ENCODE results near the gene TMTC2. TPM values are rescaled to one million over a fixed set of nuclear protein-coding genes. Genes with fewer than 3 reads are reported as not detected.

Gene TMTC2
- total RNA-seq, 2 experiments from 2014 or later: 2.4 to 2.5 TPM

DNA sequence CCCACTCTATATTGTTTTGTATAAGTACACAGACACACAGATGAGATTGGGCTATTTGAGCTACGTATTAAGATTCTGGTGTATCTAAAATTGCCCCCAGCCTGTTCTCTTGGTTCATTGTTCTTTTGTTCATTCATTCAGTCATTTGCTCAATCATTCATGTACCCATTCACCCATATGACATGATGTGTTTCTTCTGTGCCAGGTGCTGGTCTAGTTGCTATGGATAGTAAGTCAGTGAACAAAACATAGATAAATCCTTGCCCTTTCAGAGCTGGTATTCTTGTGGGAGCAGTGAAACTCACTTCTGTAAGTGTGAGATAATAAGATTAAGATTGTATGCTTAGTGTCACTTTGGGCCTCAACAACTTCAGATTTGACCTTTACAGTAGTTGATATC is 191.3 kb downstream of the TMTC2 start:
- no peaks in the 10 kb centered on the region for H3K9me3 Mint-ChIP-seq (ENCODE audit: low read depth)
- ChIA-PET POLR2A (no interaction called here), CTCF (no interaction called here)
- H3K27ac Mint-ChIP-seq: no peak overlapping the region
- intact Hi-C loops (cut with DNase I, micrococcal nuclease): no loop called here
- no peak for DNase-seq
- H3K36me3 Mint-ChIP-seq (ENCODE audit: low read depth): no peaks in the 10 kb centered on the region
- H3K4me3 Mint-ChIP-seq: no peak overlapping the region
- H3K27me3 Mint-ChIP-seq: no peaks in the 10 kb centered on the region
- no peak for ATAC-seq
- H3K4me1 Mint-ChIP-seq: no peaks in the 10 kb centered on the region

- H3K27me3 Mint-ChIP-seq: no peaks in the 10 kb centered on the region
- DNase-seq: no peak
- no peaks in the 10 kb centered on the region for H3K4me1 Mint-ChIP-seq
- no peak overlapping the region for H3K4me3 Mint-ChIP-seq
- CTCF ChIA-PET: no interaction called here
- no peak overlapping the region for H3K27ac Mint-ChIP-seq
- POLR2A ChIA-PET: no interaction called here
- no peaks in the 10 kb centered on the region for H3K36me3 Mint-ChIP-seq (ENCODE audit: low read depth)
- intact Hi-C loops (cut with DNase I, micrococcal nuclease): no loop called here
- no peak for ATAC-seq
- no peaks in the 10 kb centered on the region for H3K9me3 Mint-ChIP-seq (ENCODE audit: low read depth)
These were observed 193.8 kb downstream of the TMTC2 start for GRCh38 chr12:82880442-82880901.

DNA sequence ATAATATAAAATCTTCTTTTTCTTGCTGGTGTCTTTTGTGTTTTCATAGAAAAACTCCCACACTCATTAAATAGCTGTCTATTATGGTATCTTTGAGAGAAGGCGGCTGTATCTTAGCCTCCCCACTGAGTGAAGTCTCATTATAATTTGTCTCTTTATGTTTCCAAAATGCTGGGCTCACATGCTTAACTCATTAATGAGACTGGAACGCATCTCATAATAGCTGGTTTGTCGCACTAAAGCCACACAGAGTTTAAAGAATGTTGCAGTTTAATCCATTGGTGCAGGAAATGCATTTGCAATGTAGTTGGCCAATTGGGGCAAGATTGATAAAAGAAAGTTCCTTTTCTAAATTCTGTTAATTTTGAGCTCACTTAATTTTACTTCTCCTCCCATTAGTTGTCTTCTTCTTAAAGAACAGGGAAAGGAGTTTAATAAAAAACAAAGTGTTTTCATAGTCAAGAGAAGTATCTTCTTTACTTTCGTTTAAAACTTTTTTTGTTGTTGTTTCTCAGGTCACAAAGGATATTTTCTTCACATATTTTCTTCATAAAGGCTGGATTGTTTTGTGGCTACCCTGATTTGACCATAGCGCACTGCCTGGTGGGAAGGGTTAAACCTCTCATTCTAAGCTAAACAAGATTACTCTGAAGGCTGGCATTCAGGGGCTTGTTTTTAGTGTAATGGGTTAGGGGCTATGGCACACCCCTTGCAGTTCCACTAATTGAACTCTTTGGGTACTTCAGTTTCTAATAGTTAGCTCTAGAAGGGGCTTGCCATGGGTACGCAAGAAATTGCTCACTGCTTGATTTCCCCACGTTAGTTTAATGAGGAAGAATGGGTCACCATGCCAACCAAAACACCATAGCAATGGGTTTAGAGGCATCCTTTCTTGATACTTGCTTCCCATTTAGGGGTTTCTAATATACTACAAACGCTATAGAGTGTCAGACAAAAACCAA is 197.0 kb downstream of the TMTC2 start:
- no peaks in the 10 kb centered on the region for H3K27me3 Mint-ChIP-seq
- DNase-seq: no peak
- no peak for ATAC-seq
- ChIA-PET CTCF (no interaction called here), POLR2A (no interaction called here)
- H3K4me1 Mint-ChIP-seq: no peaks in the 10 kb centered on the region
- H3K36me3 Mint-ChIP-seq (ENCODE audit: low read depth): no peaks in the 10 kb centered on the region
- H3K9me3 Mint-ChIP-seq (ENCODE audit: low read depth): no peaks in the 10 kb centered on the region
- H3K4me3 Mint-ChIP-seq: no peak overlapping the region
- no peak overlapping the region for H3K27ac Mint-ChIP-seq
- intact Hi-C loops (cut with DNase I, micrococcal nuclease): no loop called here

GRCh38 chr12:82886671-82887340 is 200.1 kb downstream of the TMTC2 start:
- DNase-seq (no peak), ATAC-seq (no peak)
- Mint-ChIP-seq H3K9me3 (ENCODE audit: low read depth) (no peaks in the 10 kb centered on the region), H3K4me3 (no peak overlapping the region), H3K27ac (no peak overlapping the region), H3K4me1 (no peaks in the 10 kb centered on the region), H3K36me3 (ENCODE audit: low read depth) (no peaks in the 10 kb centered on the region), H3K27me3 (no peaks in the 10 kb centered on the region)
- intact Hi-C loops (cut with DNase I, micrococcal nuclease): no loop called here
- POLR2A ChIA-PET: no interaction called here
- CTCF ChIA-PET: no interaction called here

GRCh38 chr12:82893896-82894295 is 207.2 kb downstream of the TMTC2 start:
- Mint-ChIP-seq H3K9me3 (ENCODE audit: low read depth) (no peaks in the 10 kb centered on the region), H3K36me3 (ENCODE audit: low read depth) (no peaks in the 10 kb centered on the region), H3K4me3 (no peak overlapping the region), H3K4me1 (no peaks in the 10 kb centered on the region), H3K27ac (no peak overlapping the region), H3K27me3 (no peaks in the 10 kb centered on the region)
- DNase-seq: no peak
- CTCF ChIA-PET: no interaction called here
- POLR2A ChIA-PET: no interaction called here
- intact Hi-C loops (cut with DNase I, micrococcal nuclease): no loop called here
- no peak for ATAC-seq

DNA sequence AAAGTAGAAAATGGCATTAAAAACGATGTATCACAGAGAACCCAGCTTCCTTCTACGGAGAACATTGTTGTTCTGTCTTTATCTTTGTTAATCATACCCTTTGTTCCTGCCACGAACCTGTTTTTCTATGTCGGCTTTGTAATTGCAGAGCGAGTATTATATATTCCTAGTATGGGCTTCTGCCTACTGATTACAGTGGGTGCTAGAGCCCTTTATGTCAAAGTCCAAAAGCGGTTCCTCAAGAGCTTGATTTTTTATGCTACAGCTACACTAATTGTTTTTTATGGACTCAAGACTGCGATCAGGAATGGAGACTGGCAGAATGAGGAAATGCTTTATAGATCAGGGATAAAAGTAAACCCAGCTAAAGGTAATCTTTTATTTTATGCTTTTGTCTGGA is 209.6 kb downstream of the TMTC2 start:
- Mint-ChIP-seq H3K36me3 (ENCODE audit: low read depth) (no peaks in the 10 kb centered on the region), H3K27me3 (no peaks in the 10 kb centered on the region), H3K9me3 (ENCODE audit: low read depth) (no peaks in the 10 kb centered on the region), H3K4me3 (no peak overlapping the region), H3K4me1 (no peaks in the 10 kb centered on the region), H3K27ac (no peak overlapping the region)
- ATAC-seq: no peak
- POLR2A ChIA-PET: no interaction called here
- intact Hi-C loops (cut with DNase I, micrococcal nuclease): no loop called here
- DNase-seq: no peak
- CTCF ChIA-PET: no interaction called here

DNA sequence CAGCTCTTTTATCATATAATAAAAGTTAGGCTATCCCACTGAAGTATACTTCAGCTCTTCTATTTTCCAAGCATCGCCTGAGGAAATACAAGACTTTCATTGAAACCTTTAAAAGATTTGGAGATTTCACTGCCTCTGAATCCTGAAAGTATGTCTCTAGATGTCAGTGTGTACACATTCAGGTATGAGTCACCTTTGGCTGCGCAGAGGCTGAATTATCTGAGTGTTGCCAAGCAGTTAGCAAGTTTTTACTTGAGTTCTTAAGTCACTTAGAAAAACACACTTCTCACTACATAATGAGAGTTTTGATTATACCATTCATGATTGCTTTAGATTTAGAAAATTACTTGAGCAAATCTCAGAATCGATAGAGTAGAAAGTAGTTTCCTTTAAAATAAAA is 210.3 kb downstream of the TMTC2 start:
- Mint-ChIP-seq H3K27me3 (no peaks in the 10 kb centered on the region), H3K4me1 (no peaks in the 10 kb centered on the region), H3K27ac (no peak overlapping the region), H3K4me3 (no peak overlapping the region), H3K9me3 (ENCODE audit: low read depth) (no peaks in the 10 kb centered on the region), H3K36me3 (ENCODE audit: low read depth) (no peaks in the 10 kb centered on the region)
- intact Hi-C loops (cut with DNase I, micrococcal nuclease): no loop called here
- ATAC-seq (no peak), DNase-seq (no peak)
- ChIA-PET CTCF (no interaction called here), POLR2A (no interaction called here)

- ChIA-PET POLR2A (no interaction called here), CTCF (no interaction called here)
- intact Hi-C loops (cut with DNase I, micrococcal nuclease): no loop called here
- no peaks in the 10 kb centered on the region for H3K27me3 Mint-ChIP-seq
- H3K36me3 Mint-ChIP-seq (ENCODE audit: low read depth): no peaks in the 10 kb centered on the region
- H3K27ac Mint-ChIP-seq: no peak overlapping the region
- ATAC-seq (no peak), DNase-seq (no peak)
- no peak overlapping the region for H3K4me3 Mint-ChIP-seq
- no peaks in the 10 kb centered on the region for H3K9me3 Mint-ChIP-seq (ENCODE audit: low read depth)
- H3K4me1 Mint-ChIP-seq: no peaks in the 10 kb centered on the region
These were observed 211.7 kb downstream of the TMTC2 start for GRCh38 chr12:82898441-82898840.

- ATAC-seq (no peak), DNase-seq (no peak)
- H3K27ac Mint-ChIP-seq: no peak overlapping the region
- no peaks in the 10 kb centered on the region for H3K4me1 Mint-ChIP-seq
- no peak overlapping the region for H3K4me3 Mint-ChIP-seq
- no peaks in the 10 kb centered on the region for H3K36me3 Mint-ChIP-seq (ENCODE audit: low read depth)
- ChIA-PET CTCF (no interaction called here), POLR2A (no interaction called here)
- H3K27me3 Mint-ChIP-seq: no peaks in the 10 kb centered on the region
- intact Hi-C loops (cut with DNase I, micrococcal nuclease): no loop called here
- no peaks in the 10 kb centered on the region for H3K9me3 Mint-ChIP-seq (ENCODE audit: low read depth)
These were observed 217.6 kb downstream of the TMTC2 start for GRCh38 chr12:82904219-82904790.

- no peaks in the 10 kb centered on the region for H3K9me3 Mint-ChIP-seq (ENCODE audit: low read depth)
- intact Hi-C loops (cut with DNase I, micrococcal nuclease): no loop called here
- no peaks in the 10 kb centered on the region for H3K36me3 Mint-ChIP-seq (ENCODE audit: low read depth)
- ChIA-PET CTCF (no interaction called here), POLR2A (no interaction called here)
- no peaks in the 10 kb centered on the region for H3K4me1 Mint-ChIP-seq
- no peak overlapping the region for H3K27ac Mint-ChIP-seq
- no peak overlapping the region for H3K4me3 Mint-ChIP-seq
- ATAC-seq: no peak
- H3K27me3 Mint-ChIP-seq: no peaks in the 10 kb centered on the region
- DNase-seq: no peak
These were observed 223.7 kb downstream of the TMTC2 start for GRCh38 chr12:82910246-82910893.

- no peaks in the 10 kb centered on the region for H3K36me3 Mint-ChIP-seq (ENCODE audit: low read depth)
- H3K27me3 Mint-ChIP-seq: no peaks in the 10 kb centered on the region
- no peak for ATAC-seq
- no peak for DNase-seq
- intact Hi-C loops (cut with DNase I, micrococcal nuclease): no loop called here
- ChIA-PET POLR2A (no interaction called here), CTCF (no interaction called here)
- no peak overlapping the region for H3K4me3 Mint-ChIP-seq
- no peak overlapping the region for H3K27ac Mint-ChIP-seq
- H3K9me3 Mint-ChIP-seq (ENCODE audit: low read depth): no peaks in the 10 kb centered on the region
- no peaks in the 10 kb centered on the region for H3K4me1 Mint-ChIP-seq
These were observed 225.7 kb downstream of the TMTC2 start for GRCh38 chr12:82912406-82912805.

All from activated CD4-positive, alpha-beta T cell treated with anti-CD3 and anti-CD28 coated beads for 36 hours (primary cell).